GM12872 (cell line): ENCODE measurements around the gene BLZF1.

ENCODE experiments used
- TF ChIP-seq, protein P1 (sequence below): IDR thresholded peaks from 3 replicates; pipeline ENCODE4 v1.5.1; 2011; ENCODE audit warnings: low read depth, mild to moderate bottlenecking, low read length, moderate library complexity; ENCODE audit not compliant: insufficient read depth

The BLZF1 gene

DNA sequence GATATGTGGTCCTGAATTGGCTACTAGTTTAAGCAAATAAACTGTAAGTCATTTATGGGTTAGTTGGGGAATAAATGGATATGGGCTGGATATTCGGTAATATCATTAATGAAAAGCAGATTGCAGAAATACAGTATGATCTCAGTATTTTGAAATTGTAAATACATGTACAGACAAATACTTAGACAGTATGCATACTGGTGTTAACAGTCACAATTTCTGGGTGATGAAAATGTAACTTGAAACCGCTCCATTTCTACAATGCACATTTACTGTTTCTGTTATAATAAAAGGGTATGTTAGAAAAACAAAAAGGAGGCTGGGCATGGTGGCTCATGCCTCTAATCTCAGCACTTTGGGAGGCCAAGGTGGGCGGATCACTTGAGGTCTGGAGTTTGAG lies 28.0 kb downstream of the BLZF1 start:
- TF ChIP-seq, protein P1, sequence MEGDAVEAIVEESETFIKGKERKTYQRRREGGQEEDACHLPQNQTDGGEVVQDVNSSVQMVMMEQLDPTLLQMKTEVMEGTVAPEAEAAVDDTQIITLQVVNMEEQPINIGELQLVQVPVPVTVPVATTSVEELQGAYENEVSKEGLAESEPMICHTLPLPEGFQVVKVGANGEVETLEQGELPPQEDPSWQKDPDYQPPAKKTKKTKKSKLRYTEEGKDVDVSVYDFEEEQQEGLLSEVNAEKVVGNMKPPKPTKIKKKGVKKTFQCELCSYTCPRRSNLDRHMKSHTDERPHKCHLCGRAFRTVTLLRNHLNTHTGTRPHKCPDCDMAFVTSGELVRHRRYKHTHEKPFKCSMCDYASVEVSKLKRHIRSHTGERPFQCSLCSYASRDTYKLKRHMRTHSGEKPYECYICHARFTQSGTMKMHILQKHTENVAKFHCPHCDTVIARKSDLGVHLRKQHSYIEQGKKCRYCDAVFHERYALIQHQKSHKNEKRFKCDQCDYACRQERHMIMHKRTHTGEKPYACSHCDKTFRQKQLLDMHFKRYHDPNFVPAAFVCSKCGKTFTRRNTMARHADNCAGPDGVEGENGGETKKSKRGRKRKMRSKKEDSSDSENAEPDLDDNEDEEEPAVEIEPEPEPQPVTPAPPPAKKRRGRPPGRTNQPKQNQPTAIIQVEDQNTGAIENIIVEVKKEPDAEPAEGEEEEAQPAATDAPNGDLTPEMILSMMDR: no peak

DNA sequence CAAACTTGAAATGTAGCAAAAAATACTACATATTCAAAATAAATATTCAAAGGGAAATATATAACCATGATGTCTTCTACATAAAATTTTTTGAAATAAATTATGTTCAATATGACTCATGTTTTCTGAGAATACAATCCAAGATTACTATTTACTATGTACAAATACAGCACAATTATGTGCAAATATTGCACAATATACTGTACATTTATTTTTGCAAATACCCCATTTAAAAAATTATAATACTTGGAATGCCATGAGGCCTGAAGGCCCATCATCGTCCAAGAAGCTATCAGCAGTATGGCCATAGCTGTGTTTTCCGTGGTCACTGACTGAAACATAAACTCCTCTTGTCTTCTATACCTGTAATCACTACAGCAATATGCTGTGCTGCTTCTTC lies 47.0 kb downstream of the BLZF1 start:
- TF ChIP-seq, protein P1: no peak

DNA sequence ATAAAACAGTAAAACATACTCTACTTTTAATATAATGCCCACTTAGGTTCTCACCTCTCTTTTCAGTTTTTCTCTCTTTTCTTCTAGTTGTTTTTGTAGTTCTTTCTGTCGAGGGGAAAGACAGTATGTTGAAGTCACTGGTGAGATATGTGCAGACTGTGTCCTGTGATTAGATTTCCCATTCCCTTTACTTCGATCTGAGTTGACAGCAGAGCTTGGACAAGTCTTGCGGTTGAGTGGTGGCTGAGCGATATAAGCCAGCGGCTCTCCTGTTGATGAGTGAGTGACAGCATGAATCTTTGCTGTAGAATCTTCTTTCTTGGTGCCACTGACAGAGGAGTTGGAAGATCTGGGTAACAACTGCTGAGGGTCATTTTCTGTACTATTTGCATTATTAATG lies 53.3 kb downstream of the BLZF1 start:
- TF ChIP-seq, protein P1: no peak

DNA sequence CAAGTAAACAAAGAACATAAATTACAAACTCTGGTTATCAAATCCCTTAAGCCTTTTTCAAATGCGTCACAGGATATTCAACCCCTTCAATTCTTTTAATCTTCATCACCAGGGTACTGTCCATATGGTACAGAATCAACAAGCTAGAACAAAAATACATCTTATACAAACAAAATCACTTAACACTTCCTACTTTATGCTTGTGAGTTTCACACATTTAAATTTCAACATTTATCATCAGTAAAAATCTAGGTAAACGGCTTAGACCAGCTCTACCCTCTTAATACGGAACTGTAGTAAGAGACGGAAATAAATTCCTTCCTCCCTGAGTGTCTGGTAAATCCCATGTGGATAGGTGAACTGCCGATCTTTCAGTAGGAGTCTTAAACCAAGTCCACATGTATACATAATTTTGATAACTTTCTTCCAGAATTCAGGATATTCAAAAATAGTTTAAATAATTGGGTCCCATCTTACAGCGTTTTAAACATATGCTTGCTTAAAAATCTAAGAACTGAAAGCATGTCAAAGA lies 58.2 kb downstream of the BLZF1 start:
- TF ChIP-seq, protein P1: no peak

DNA sequence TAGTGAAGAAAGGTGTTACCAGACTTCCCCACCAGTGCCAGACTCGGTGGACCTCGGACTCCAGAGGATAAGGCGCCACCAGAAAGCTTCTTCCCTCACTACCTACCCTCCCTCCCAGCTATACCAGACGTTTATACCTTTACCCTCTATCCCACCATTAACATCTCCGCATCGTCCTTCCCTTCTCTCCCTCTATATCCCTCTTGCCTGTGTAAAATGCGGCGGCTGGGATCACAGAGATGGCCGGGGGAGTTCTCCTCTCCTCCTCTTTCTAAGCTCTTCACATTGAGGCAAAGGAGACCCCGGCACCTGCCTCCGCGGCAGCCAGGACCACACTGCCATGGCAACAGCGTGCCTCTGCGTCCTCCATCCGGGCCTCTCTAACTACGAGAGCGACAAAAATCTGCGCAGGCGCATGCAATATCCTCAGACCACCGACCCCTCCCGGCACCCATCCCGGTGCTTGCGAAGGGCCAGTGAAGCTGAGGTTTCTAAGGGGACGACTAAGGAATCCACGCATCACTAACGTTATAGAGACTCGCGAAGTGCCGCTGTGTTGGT lies 59.2 kb downstream of the BLZF1 start, which contains the start of gene CCDC181:
Gene CCDC181, minus strand, starts transcription at position 394 of the 561 bp plus-strand sequence. CDS start 2,547 bp downstream, outside the sequence.
- TF ChIP-seq, protein P1: no peak
